Stimulated activated CD8-positive, alpha-beta memory T cell treated with anti-CD3 and anti-CD28 coated beads, Interleukin-4, amount 100 ng/mL, for 24 hours (primary cell): ENCODE results near the gene KCNC3.
"Not testable (repeated sequence)": the region's sequence is repeated elsewhere in the genome, so short reads cannot be mapped to it uniquely, and the experiment has no call there.

Experiments used
- DNase-seq: peaks from one replicate; pipeline ENCODE4 v3.0.0-alpha.2; 2020; ENCODE audit warnings: low read depth

The KCNC3 gene

DNA sequence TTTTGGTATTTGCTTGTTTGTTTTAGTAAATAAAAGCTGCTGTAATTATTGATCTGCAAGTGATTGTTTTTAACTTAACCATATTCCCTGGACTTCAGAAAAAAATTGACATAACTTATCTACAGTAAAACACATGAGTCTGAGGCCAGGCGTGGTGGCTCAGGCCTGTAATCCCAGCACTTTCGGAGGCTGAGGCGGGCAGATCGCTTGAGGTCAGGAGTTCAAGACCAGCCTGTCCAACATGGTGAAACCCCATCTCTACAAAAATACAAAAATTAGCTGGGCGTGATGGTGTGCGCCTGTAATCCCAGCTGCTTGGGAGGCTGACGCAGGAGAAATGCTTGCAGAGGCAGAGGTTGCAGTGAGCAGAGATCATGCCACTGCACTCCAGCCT lies 24.3 kb upstream of the KCNC3 start:
- DNase-seq = not testable (repeated sequence)

DNA sequence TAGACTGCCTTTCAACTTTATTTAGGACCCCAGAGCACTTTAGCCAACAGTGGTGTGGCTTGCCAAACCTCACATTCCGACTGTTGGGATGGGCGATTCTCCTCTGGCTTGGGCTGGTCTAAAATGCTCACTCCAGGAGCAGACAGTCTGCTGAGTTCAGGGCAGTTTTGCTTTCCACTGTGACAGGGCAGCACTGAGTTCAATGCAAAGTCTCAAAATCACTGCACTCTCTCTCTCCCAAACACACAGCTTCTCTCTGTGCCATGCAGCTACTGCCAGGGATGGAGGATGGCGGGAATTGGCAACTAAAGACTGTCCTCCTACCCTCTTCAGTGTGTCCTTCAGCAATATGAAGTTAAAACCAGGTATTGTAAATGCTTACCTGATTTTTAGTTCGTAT lies 23.1 kb upstream of the KCNC3 start:
- DNase-seq = no peak

- DNase-seq = no peak
These were observed 20.3 kb upstream of the KCNC3 start for GRCh38 chr19:50349277-50350057.

GRCh38 chr19:50347089-50347581 lies 18.0 kb upstream of the KCNC3 start:
- DNase-seq = not testable (repeated sequence)

DNA sequence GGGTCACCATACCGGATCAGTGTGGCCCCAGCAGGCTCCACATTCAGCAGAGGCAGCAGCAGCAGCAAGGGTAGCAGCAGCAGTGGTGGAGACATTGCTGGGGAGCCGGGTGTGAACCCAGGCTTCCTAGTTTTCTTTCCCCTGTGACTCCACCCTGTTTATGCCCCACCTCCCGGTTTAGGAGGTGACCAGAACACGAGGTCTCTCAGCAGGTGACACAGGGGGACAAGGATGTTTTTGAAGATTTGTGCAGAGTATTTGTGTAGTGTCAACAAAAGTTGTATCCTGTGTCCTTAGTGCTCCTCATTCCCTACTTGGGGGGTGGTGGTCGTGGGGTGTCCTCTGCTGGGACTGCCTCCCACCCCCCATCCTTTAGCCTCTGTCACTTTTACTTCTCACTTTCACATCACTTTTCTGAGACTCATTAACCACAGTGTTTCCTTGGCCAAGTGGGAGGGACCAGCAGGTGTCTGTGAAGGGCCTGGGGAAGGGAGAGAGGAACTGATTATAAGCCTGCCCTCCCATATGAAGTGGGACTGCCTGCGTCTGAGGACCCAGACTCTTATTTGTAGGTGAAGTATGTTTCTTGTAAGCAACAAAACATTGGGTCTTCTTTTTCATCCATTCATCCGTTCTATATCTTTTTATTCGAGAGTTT lies 15.6 kb upstream of the KCNC3 start:
- no peak for DNase-seq

DNA sequence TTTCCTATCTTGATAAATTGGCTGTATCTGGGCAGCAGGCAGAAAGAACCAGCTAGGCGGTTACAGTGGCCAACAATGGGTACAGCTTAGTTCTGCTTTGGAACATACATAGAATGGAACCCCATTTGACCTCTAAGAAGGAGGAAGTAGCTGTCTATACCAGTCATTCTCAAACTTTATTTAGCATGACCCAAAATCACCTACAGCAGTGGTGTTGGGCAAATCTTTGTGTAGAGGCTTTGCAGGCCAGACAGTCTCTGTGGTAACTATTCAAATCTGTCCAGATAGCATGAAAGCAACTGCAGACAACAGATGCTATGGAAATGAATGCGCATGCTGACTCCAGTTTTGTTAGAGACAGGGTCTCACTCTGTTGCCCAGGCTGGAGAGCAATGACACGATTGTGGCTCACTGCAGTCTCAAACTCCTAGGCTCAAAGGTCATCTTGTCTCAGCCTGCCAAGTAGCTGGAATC lies 12.0 kb upstream of the KCNC3 start:
- no peak for DNase-seq

- no peak for DNase-seq
These were observed 11.2 kb upstream of the KCNC3 start for GRCh38 chr19:50340331-50340730.

DNA sequence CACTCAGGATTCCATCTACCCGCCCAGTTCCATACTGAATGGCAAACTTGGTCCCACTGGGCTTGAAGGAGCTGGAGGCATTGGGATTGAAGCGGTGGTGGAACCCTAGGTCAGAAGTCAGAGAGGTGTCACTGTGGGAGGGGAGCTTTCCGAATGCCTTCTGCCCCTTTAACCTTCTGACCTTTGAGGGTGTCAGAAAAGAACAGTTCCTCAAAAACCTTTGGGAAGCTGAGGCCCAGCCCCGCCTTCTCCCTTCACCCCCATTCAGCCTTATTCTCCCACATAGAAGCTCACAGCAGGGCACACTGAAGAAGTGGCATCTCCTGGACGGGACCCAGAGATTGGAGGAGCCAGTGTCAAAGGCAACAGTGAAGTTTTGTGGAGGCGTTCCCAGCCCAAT lies 7.9 kb upstream of the KCNC3 start:
- DNase-seq = not testable (repeated sequence)

DNA sequence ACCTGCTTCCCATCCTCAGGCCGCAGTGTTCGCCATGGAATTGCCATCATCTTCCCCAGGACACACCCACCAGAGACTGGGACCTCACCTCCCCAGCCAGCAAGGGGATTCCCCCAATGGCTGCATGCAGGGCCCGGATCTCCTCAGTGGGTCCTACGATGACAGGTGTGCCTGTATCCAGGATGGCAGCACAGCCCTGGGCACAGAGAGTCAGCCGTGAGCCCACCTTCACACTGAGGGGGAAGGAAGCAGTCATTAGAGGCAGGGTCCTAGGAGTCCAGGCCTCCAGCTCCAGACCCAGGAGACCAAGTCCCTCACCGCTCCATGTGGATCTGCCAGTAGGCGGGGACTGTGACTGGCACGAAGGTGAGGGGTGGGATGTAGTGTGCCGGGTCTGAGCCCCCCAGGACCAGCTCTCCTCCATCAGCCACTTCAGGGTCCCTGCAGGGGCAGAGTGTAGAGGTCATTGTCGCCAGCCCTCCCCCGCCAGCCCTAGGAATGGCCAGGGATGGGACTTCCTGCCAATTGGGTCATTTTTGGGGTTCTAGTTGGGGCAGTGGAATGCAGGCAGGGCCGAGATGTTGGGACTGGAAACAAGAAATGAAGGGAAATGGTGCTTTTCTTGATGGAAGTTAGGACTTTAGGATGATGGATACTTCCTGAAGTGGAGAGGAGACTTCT lies 5.7 kb upstream of the KCNC3 start:
- no peak for DNase-seq

- DNase-seq = peak; percentile 72
These were observed 4.8 kb upstream of the KCNC3 start for GRCh38 chr19:50333737-50334617.

DNA sequence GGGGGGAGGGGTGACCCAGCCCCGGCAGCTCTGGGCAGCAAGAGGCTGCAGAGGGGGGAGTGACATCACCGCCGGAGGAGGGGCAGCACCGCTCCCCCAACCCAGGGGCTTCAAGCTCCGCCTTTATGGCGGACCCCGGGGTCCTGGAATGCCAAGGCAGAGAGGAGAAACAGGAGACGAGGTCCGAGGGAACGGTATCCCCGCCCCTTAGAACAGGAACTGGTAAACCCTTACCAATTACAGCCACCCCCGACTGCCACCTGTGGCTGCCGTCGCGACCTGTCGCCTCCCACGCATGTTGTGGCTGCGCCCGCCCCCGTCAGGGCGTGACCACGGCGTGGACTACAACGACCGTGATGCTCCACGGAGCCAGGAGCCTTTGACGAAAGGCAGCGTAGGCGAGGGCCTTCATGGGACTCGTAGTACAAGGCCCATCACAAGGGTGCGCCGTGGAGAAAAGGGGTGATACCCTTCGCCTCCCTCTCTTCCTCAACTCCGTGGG lies 4.1 kb upstream of the KCNC3 start:
- DNase-seq = peak; percentile 83

DNA sequence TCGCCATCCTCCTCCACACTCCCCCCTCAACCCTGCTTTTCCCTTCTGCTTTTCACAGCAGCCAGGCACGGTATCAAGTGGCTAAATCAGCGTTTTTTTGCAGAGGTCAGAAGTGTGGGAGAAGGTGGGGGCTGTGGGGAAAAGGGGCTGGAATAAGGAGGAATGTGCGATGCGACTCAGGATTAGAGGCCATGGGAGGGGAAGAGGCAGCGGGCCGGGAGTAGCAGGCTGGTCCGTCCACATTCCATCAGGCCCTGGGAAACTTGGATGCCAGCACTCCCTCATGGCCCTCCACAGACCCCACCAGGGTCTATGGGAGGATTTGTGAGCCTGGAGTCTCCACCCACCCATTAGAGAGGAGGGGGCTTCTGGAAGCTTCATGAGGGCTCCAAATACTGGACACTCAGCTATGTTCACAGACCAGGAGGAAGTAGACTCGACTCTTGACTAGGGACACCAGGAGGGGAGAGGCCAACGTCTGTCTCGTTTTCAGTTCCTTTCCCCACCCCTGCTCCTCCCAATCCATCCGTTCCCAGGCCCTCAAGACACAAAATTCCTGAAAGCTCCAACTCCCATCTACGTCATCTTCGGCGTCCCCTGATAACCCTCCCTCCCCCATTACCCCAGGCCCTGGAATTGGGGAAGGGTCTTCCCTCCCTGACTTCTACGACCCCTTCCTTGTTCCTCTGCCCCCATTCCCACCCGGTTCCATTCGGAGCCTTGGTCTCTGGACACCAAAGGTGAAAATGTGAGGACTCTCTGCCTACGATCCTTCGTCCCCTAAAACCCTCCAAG lies 3.3 kb upstream of the KCNC3 start:
- DNase-seq = no peak

DNA sequence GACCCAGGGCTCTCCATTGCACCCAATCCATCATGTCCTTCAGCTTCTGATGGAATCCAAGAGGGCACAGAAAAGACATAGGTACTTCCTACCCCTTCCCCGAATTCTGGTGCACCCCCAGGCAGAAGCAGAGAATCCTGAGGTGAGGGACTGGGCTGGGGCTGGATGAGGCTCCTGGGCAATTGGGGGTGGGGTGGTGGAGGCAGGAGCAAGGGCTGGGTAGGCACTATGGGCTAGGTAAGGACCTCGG lies 2.7 kb upstream of the KCNC3 start:
- DNase-seq = no peak

GRCh38 chr19:50331221-50331993 lies 2.2 kb upstream of the KCNC3 start:
- no peak for DNase-seq

DNA sequence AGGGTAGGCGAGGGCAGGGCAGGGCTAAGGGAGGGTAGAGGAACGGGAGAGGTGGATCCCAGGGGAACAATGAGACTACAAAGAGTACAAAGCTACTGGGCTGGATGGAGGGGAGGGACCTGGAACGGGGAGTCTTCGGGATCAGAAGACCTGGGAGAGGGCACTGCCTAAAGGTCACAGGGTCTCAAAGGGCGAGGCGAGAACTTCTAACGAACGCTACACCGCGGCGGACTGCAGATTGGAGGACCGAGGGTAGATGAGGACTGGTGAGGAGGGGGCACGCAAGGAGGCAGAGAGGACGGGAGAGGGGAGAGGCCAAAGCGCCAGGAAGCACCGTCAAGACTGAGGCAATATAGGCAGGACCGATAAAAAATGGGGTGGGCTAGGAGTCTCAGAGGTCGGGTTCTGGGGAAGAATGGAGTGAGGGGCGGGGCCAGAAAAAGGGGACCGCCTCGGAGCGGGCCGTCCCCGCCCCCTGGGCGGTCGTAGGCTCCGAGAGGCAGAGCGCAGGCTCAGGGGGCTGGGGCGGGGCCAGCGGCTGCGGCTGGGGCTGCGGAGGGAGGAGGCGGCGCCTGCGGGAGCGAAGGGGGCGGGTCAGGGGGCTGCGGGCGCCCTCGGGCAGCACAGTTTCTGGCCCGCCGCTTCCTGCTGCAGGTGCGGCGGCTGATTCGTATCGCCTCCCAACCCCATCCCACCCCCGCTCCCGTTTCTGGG lies 1.3 kb upstream of the KCNC3 start:
- peak; percentile 61 for DNase-seq

DNA sequence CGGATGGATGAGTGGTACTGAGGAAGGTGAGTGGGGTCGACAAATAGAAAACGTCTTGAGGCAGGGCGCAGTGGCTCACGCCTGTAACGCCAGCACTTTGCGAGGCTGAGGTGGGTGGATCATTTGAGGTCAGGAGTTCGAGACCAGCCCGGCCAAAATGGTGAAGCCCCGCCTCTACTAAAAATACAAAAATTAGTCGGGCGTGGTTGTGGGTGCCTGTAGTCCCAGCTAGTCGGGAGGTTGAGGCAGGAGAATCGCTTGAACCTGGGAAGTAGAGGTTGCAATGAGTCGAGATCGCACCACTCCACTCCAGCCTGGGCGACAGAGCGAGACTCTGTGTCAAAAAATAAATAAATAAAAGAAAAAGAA lies 733 bp upstream of the KCNC3 start:
- DNase-seq = not testable (repeated sequence)

DNA sequence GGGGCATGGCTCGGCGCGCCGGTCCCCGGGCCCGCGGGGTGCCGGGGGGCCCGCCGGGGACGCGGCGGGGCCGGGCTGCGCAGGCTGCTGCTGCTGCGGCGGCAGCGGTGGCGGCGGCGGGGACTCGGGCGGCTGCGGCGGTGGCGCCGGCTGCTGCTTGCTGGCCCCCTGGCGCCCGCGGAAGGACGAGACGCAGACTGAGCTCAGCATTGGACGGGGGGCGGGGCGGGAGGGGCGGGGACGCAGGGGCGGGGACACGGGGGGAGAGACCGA lies 368 bp downstream of the KCNC3 start:
- DNase-seq = no peak

DNA sequence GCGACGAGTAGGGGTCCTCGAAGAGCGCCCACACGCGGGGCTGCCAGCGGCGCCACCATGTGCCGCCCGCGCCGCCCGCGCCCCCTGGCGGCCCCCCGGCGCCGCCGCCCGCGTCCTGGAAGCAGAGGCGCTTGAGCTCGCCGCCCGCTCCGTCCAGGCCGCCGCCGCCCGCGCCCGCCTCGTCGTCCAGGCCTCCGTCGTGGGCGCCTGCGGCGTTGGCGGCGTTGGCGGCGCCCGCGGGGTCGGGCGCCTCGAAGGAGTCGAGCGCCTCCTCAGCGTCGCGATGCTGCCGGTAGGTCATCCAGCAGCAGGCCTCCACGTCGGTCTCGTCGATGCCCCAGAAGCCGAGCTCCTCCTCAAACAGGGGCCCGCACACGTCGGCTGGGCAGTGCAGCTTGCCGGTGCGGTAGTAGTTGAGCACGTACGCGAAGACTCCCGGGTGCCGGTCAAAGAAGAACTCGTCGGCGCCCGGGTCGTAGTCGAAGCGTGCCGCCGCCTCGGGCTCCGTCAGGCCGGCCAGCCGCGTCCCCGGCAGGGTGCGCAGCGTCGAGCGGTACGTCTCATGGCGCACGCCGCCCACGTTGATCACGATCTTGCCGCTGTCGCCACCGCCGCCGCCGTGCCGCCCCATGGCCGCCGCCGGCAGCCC lies 829 bp downstream of the KCNC3 start:
- no peak for DNase-seq

DNA sequence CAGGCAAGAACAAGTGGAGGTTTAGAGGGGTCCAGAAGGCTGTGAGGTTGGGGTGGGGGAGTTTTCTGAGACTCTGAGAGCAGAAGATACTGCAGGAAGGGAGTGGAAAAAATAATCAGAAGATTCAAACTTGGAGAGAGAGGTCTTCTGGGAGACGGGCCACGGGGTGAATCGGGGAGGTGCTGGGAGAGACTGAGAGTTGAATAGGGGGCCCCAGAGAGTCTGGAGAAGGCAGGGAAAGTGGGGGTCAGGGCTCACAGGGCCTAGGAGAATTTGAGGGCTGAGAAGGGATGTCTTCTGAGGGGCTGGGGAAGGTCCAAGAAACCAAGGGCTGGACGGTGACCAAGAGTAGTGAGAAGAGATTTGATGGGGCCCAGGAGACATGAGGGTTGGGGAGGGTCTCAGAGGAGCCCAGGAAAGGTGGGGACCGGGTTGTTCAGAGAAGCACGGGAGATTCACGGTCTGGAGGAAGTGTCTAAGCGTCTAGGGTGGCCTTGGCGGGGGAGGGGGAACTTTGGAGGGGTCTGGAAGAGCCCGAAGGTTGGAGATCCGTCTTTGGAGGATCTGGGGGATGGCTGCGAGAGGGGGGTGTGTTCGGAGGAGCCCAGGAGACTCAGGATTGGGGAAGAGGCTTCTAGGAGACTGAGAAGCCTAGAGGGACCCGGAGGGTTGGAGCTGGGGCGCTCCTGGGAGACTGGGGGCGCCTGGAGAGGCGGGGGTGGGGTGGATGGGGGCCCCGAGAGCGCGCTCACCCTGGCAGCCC lies 1.5 kb downstream of the KCNC3 start:
- no peak for DNase-seq
